HEK293 (cell line): ENCODE measurements around the gene CD101.

ENCODE experiments used
- BCL11B ChIP-seq: fragments of 450-650 bp; formaldehyde crosslinking; IDR thresholded peaks from 2 replicates; pipeline ENCODE4 v1.5.1; 2016; ENCODE audit warnings: low read depth, missing biosample characterization, missing genetic modification characterization
- IKZF3 ChIP-seq: fragments of 450-650 bp; IDR thresholded peaks from 2 replicates; pipeline ENCODE4 v1.5.0; 2018; ENCODE audit warnings: missing biosample characterization, mild to moderate bottlenecking, missing genetic modification characterization, moderate library complexity
- OVOL3 ChIP-seq: fragments of 450-650 bp; formaldehyde crosslinking; IDR thresholded peaks from 2 replicates; pipeline ENCODE4 v1.5.1; 2016; ENCODE audit warnings: missing biosample characterization, missing genetic modification characterization
- SP2 ChIP-seq: fragments of 450-650 bp; formaldehyde crosslinking; IDR thresholded peaks from 2 replicates; pipeline ENCODE4 v1.5.1; 2016; ENCODE audit warnings: missing biosample characterization, missing genetic modification characterization
- ZBTB1 ChIP-seq: fragments of 450-650 bp; formaldehyde crosslinking; IDR thresholded peaks from 2 replicates; pipeline ENCODE4 v1.5.1; 2016; ENCODE audit warnings: missing biosample characterization, missing genetic modification characterization
- ZBTB17 ChIP-seq: fragments of 450-650 bp; formaldehyde crosslinking; IDR thresholded peaks from 2 replicates; pipeline ENCODE4 v1.5.1; 2016; ENCODE audit warnings: missing biosample characterization, missing genetic modification characterization
- ZBTB44 ChIP-seq: fragments of 450-650 bp; IDR thresholded peaks from 2 replicates; pipeline ENCODE4 v1.5.1; 2018; ENCODE audit warnings: missing biosample characterization, mild to moderate bottlenecking, missing genetic modification characterization
- ZBTB48 ChIP-seq: fragments of 450-650 bp; formaldehyde crosslinking; IDR thresholded peaks from 2 replicates; pipeline ENCODE4 v1.5.1; 2016; ENCODE audit warnings: missing biosample characterization, missing genetic modification characterization
- ZFP69B ChIP-seq: fragments of 450-650 bp; formaldehyde crosslinking; IDR thresholded peaks from 2 replicates; pipeline ENCODE4 v1.5.1; 2016; ENCODE audit warnings: missing biosample characterization, missing genetic modification characterization
- ZNF146 ChIP-seq: fragments of 450-650 bp; formaldehyde crosslinking; IDR thresholded peaks from 2 replicates; pipeline ENCODE4 v1.5.1; 2016; ENCODE audit warnings: missing biosample characterization, missing genetic modification characterization
- ZNF174 ChIP-seq: fragments of 450-650 bp; formaldehyde crosslinking; IDR thresholded peaks from 2 replicates; pipeline ENCODE4 v1.5.0; 2017; ENCODE audit warnings: missing biosample characterization, mild to moderate bottlenecking, missing genetic modification characterization
- ZNF175 ChIP-seq: fragments of 450-650 bp; formaldehyde crosslinking; IDR thresholded peaks from 2 replicates; pipeline ENCODE4 v1.5.1; 2016; ENCODE audit warnings: missing biosample characterization, missing genetic modification characterization
- ZNF19 ChIP-seq: fragments of 450-650 bp; formaldehyde crosslinking; IDR thresholded peaks from 2 replicates; pipeline ENCODE4; 2016; ENCODE audit warnings: missing biosample characterization, missing genetic modification characterization, low read depth
- ZNF211 ChIP-seq: fragments of 450-650 bp; formaldehyde crosslinking; IDR thresholded peaks from 2 replicates; pipeline ENCODE4 v1.5.1; 2016; ENCODE audit warnings: low read depth, missing biosample characterization, missing genetic modification characterization
- ZNF214 ChIP-seq: fragments of 450-650 bp; formaldehyde crosslinking; IDR thresholded peaks from 2 replicates; pipeline ENCODE4 v1.5.1; 2017; ENCODE audit warnings: missing biosample characterization, mild to moderate bottlenecking, missing genetic modification characterization, borderline replicate concordance
- ZNF23 ChIP-seq: fragments of 450-650 bp; formaldehyde crosslinking; IDR thresholded peaks from 2 replicates; pipeline ENCODE4 v1.5.1; 2016; ENCODE audit warnings: missing biosample characterization, missing genetic modification characterization, borderline replicate concordance
- ZNF274 ChIP-seq, 2 experiments: fragments of 200-500 bp in 1 of 2; fragments of 450-650 bp in 1 of 2; sonication (Bioruptor generic) in 1 of 2; formaldehyde crosslinking in 1 of 2; IDR thresholded peaks; 2 replicates each; pipeline versions ENCODE4 v1.5.1 to v1.6.1; 2014 to 2016; ENCODE audit warnings: borderline replicate concordance in 1 of 2, inconsistent platforms in 1 of 2, low read length in 1 of 2, missing biosample characterization in 1 of 2, missing genetic modification characterization in 1 of 2
- ZNF341 ChIP-seq: fragments of 450-650 bp; formaldehyde crosslinking; IDR thresholded peaks from 2 replicates; pipeline ENCODE4; 2016; ENCODE audit warnings: low read depth, missing biosample characterization, missing genetic modification characterization
- ZNF391 ChIP-seq: fragments of 450-650 bp; formaldehyde crosslinking; IDR thresholded peaks from 2 replicates; pipeline ENCODE4 v1.5.1; 2016; ENCODE audit warnings: low read depth, missing biosample characterization, missing genetic modification characterization, borderline replicate concordance
- ZNF398 ChIP-seq: fragments of 450-650 bp; formaldehyde crosslinking; IDR thresholded peaks from 2 replicates; pipeline ENCODE4 v1.5.1; 2017; ENCODE audit warnings: missing biosample characterization, missing genetic modification characterization
- ZNF473 ChIP-seq: fragments of 450-650 bp; formaldehyde crosslinking; IDR thresholded peaks from 2 replicates; pipeline ENCODE4 v1.5.1; 2017; ENCODE audit warnings: missing biosample characterization, missing genetic modification characterization
- ZNF501 ChIP-seq: fragments of 450-650 bp; formaldehyde crosslinking; IDR thresholded peaks from 2 replicates; pipeline ENCODE4 v1.5.1; 2016; ENCODE audit warnings: missing biosample characterization, missing genetic modification characterization
- ZNF510 ChIP-seq: fragments of 450-650 bp; formaldehyde crosslinking; IDR thresholded peaks from 2 replicates; pipeline ENCODE4 v1.5.1; 2018; ENCODE audit warnings: mild to moderate bottlenecking, missing genetic modification characterization, missing biosample characterization; ENCODE audit not compliant: insufficient replicate concordance
- ZNF530 ChIP-seq: fragments of 450-650 bp; formaldehyde crosslinking; IDR thresholded peaks from 2 replicates; pipeline ENCODE4 v1.5.1; 2016; ENCODE audit warnings: low read depth, missing biosample characterization, missing genetic modification characterization
- ZNF561 ChIP-seq: fragments of 450-650 bp; IDR thresholded peaks from 2 replicates; pipeline ENCODE4 v1.5.1; 2018; ENCODE audit warnings: missing biosample characterization, missing genetic modification characterization, borderline replicate concordance
- ZNF600 ChIP-seq: fragments of 450-650 bp; formaldehyde crosslinking; IDR thresholded peaks from 2 replicates; pipeline ENCODE4 v1.5.1; 2016; ENCODE audit warnings: missing biosample characterization, missing genetic modification characterization
- ZNF677 ChIP-seq: fragments of 450-650 bp; IDR thresholded peaks from 2 replicates; pipeline ENCODE4 v1.5.0; 2018; ENCODE audit warnings: missing biosample characterization, mild to moderate bottlenecking, missing genetic modification characterization, moderate library complexity
- ZNF704 ChIP-seq: fragments of 450-650 bp; formaldehyde crosslinking; IDR thresholded peaks from 2 replicates; pipeline ENCODE4 v1.5.1; 2016; ENCODE audit warnings: missing biosample characterization, missing genetic modification characterization
- ZNF785 ChIP-seq: fragments of 450-650 bp; formaldehyde crosslinking; IDR thresholded peaks from 2 replicates; pipeline ENCODE4 v1.5.1; 2016; ENCODE audit warnings: missing biosample characterization, missing genetic modification characterization
- ZNF830 ChIP-seq: fragments of 450-650 bp; IDR thresholded peaks from 2 replicates; pipeline ENCODE4 v1.5.0; 2018; ENCODE audit warnings: missing biosample characterization, missing genetic modification characterization, low read depth, mild to moderate bottlenecking, moderate library complexity
- ZNF843 ChIP-seq: fragments of 450-650 bp; formaldehyde crosslinking; IDR thresholded peaks from 2 replicates; pipeline ENCODE4 v1.5.1; 2016; ENCODE audit warnings: missing biosample characterization, missing genetic modification characterization
- ZSCAN18 ChIP-seq: fragments of 450-650 bp; formaldehyde crosslinking; IDR thresholded peaks from 2 replicates; pipeline ENCODE4 v1.5.1; 2016; ENCODE audit warnings: missing biosample characterization, missing genetic modification characterization
- ZSCAN4 ChIP-seq: fragments of 450-650 bp; formaldehyde crosslinking; IDR thresholded peaks from 2 replicates; pipeline ENCODE4 v1.5.1; 2017; ENCODE audit warnings: missing biosample characterization, missing genetic modification characterization

Gene CD101

GRCh38 chr1:117059678-117060440 lies 58.3 kb downstream of the CD101 start, which contains the start of gene TTF2 (continued):
- TF ChIP-seq ZNF530 (tag by site-specific recombination) = no peak
- TF ChIP-seq ZNF274 (IDR thresholded peaks at IDR 0.05; ENCODE audit: low read length) = no peak
- TF ChIP-seq ZNF274 (tag by site-specific recombination; IDR thresholded peaks at IDR 0.05; ENCODE audit: borderline replicate concordance) = no peak
- TF ChIP-seq ZNF600 = peak; percentile 83
- no peak for TF ChIP-seq ZSCAN4 (tag by site-specific recombination)
- TF ChIP-seq ZBTB1 (tag by site-specific recombination) = no peak
- TF ChIP-seq ZNF510 (tag by site-specific recombination) = no peak
- no peak for TF ChIP-seq ZNF214 (tag by site-specific recombination)
- 0 out of 2 replicates have a peak, but pooled peaks have one; percentile 15 for TF ChIP-seq ZNF843
- peak; percentile 97 for TF ChIP-seq ZBTB17 (tag by site-specific recombination)
- no peak for TF ChIP-seq ZNF19 (tag by site-specific recombination)
- no peak for TF ChIP-seq ZNF473 (tag by site-specific recombination)
- TF ChIP-seq ZNF146 (tag by site-specific recombination) = no peak
- TF ChIP-seq ZNF341 (tag by site-specific recombination) = peak; percentile 90
- TF ChIP-seq ZNF175 (tag by site-specific recombination) = no peak
- no peak for TF ChIP-seq ZFP69B (tag by site-specific recombination)
- no peak for TF ChIP-seq ZNF23 (tag by site-specific recombination)
- TF ChIP-seq BCL11B (tag by site-specific recombination) = no peak
- TF ChIP-seq ZBTB44 = peak; percentile 75
- TF ChIP-seq ZNF677 (tag by site-specific recombination) = no peak
- no peak for TF ChIP-seq OVOL3 (tag by site-specific recombination)
- no peak for TF ChIP-seq ZNF174 (tag by site-specific recombination)
- TF ChIP-seq ZNF561 (tag by site-specific recombination) = peak; percentile 82; the same call in 1 of the 2 replicates
- TF ChIP-seq ZNF211 (tag by site-specific recombination) = no peak
- no peak for TF ChIP-seq ZNF391 (tag by site-specific recombination)
- peak; percentile 100 for TF ChIP-seq SP2
- no peak for TF ChIP-seq ZNF830 (tag by site-specific recombination)
- peak; percentile 36; the same call in 1 of the 2 replicates for TF ChIP-seq ZBTB48
- TF ChIP-seq ZNF398 (tag by site-specific recombination) = no peak
- TF ChIP-seq ZNF785 (tag by site-specific recombination) = no peak
- TF ChIP-seq ZNF704 = 0 out of 2 replicates have a peak, but pooled peaks have one; percentile 13
- no peak for TF ChIP-seq ZSCAN18
- no peak for TF ChIP-seq IKZF3
- TF ChIP-seq ZNF501 (tag by site-specific recombination) = peak; percentile 96
